Astrocyte (in vitro differentiated cells and primary cell): ENCODE data around the gene ACSF3. TPM values are rescaled to one million over a fixed set of nuclear protein-coding genes. Genes with fewer than 3 reads are reported as not detected.

Experiments used
- DNase-seq: peaks from one replicate; pipeline ENCODE4 v3.0.0-alpha.2; 2010; ENCODE audit warnings: low read depth
- FAIRE-seq: peaks from 2 replicates; lab custom pipeline; 2011; peaks lifted over from hg19 to GRCh38; lab: Jason Lieb, UNC
- H2AFZ ChIP-seq: 2 replicates; pipeline ENCODE4 v1.6.0; 2012; ENCODE audit warnings: low read depth, low read length, inconsistent platforms
- H3K27ac ChIP-seq: 2 replicates; pipeline ENCODE4 v1.5.1; 2011; ENCODE audit warnings: low read depth, low read length, inconsistent platforms
- H3K27me3 ChIP-seq: 2 replicates; pipeline ENCODE4 v1.6.0; 2011; ENCODE audit warnings: low read length, inconsistent platforms; ENCODE audit not compliant: insufficient read depth
- H3K36me3 ChIP-seq: 2 replicates; pipeline ENCODE4 v1.5.1; 2011; ENCODE audit warnings: low read length, inconsistent platforms; ENCODE audit not compliant: insufficient read depth
- H3K4me1 ChIP-seq: 2 replicates; pipeline ENCODE4 v1.5.1; 2011; ENCODE audit warnings: low read length, inconsistent platforms; ENCODE audit not compliant: insufficient read depth
- H3K4me2 ChIP-seq: 2 replicates; pipeline ENCODE4 v1.6.0; 2012; ENCODE audit warnings: low read length, inconsistent platforms
- H3K4me3 ChIP-seq: 2 replicates; pipeline ENCODE4 v1.5.1; 2011; ENCODE audit warnings: low read depth, mild to moderate bottlenecking, low read length, inconsistent platforms; ENCODE audit not compliant: insufficient read depth
- H3K79me2 ChIP-seq: 2 replicates; pipeline ENCODE4 v1.6.0; 2012; ENCODE audit warnings: mild to moderate bottlenecking, low read length, inconsistent platforms; ENCODE audit not compliant: insufficient read depth
- H3K9ac ChIP-seq: 2 replicates; pipeline ENCODE4 v1.6.0; 2012; ENCODE audit warnings: mild to moderate bottlenecking, low read length, inconsistent platforms
- H3K9me3 ChIP-seq: 2 replicates; pipeline ENCODE4 v1.5.1; 2012; ENCODE audit warnings: low read depth, mild to moderate bottlenecking, low read length, inconsistent platforms; ENCODE audit not compliant: insufficient read depth
- H4K20me1 ChIP-seq: 2 replicates; pipeline ENCODE4 v1.6.0; 2012; ENCODE audit warnings: low read length, inconsistent platforms; ENCODE audit not compliant: insufficient read depth
- H3K27ac Mint-ChIP-seq: one replicate; pipeline ENCODE4 v1.8.0; 2021; ENCODE audit warnings: mild to moderate bottlenecking, mixed read lengths; ENCODE audit not compliant: unreplicated experiment
- H3K27me3 Mint-ChIP-seq: one replicate; pipeline ENCODE4 v1.8.0; 2021; ENCODE audit warnings: low read depth, mixed read lengths; ENCODE audit not compliant: unreplicated experiment
- H3K36me3 Mint-ChIP-seq: one replicate; pipeline ENCODE4 v1.8.0; 2021; ENCODE audit warnings: low read depth, mixed read lengths; ENCODE audit not compliant: unreplicated experiment
- H3K4me1 Mint-ChIP-seq: one replicate; pipeline ENCODE4 v1.8.0; 2021; ENCODE audit warnings: low read depth, mixed read lengths; ENCODE audit not compliant: unreplicated experiment
- H3K4me3 Mint-ChIP-seq: one replicate; pipeline ENCODE4 v1.8.0; 2021; ENCODE audit warnings: mild to moderate bottlenecking, moderate library complexity, mixed read lengths; ENCODE audit not compliant: unreplicated experiment
- H3K9me3 Mint-ChIP-seq: one replicate; pipeline ENCODE4 v1.8.0; 2021; ENCODE audit warnings: mild to moderate bottlenecking, mixed read lengths; ENCODE audit not compliant: unreplicated experiment
- EZH2 ChIP-seq: IDR thresholded peaks from 2 replicates; pipeline ENCODE4 v1.6.1; 2012; ENCODE audit warnings: mild to moderate bottlenecking, low read length, inconsistent platforms; ENCODE audit not compliant: insufficient read depth
- total RNA-seq: library from RNA; stranded (reverse); gene quantifications from 2 replicates; pipeline ENCODE4 v1.2.1, GENCODE V29; 2021
- TF ChIP-seq, protein P1 (sequence below): IDR thresholded peaks from 2 replicates; pipeline ENCODE4 v1.5.1; 2011; ENCODE audit warnings: low read depth, mild to moderate bottlenecking, inconsistent platforms, low read length, moderate library complexity; ENCODE audit not compliant: insufficient read depth

Gene ACSF3
- total RNA-seq, 1 donor from 2014 or later, result 17.0 TPM

- no peak overlapping the region for H2AFZ ChIP-seq
- H3K27ac ChIP-seq, result no peak overlapping the region
- H3K36me3 Mint-ChIP-seq, result peaks cover 20% of the 10 kb centered on the region
- no peak overlapping the region for H3K4me3 Mint-ChIP-seq
- H3K27me3 Mint-ChIP-seq, result no peaks in the 10 kb centered on the region
- no peaks in the 10 kb centered on the region for H3K36me3 ChIP-seq
- no peaks in the 10 kb centered on the region for H3K9me3 Mint-ChIP-seq
- no peak for TF ChIP-seq EZH2
- TF ChIP-seq, protein P1, sequence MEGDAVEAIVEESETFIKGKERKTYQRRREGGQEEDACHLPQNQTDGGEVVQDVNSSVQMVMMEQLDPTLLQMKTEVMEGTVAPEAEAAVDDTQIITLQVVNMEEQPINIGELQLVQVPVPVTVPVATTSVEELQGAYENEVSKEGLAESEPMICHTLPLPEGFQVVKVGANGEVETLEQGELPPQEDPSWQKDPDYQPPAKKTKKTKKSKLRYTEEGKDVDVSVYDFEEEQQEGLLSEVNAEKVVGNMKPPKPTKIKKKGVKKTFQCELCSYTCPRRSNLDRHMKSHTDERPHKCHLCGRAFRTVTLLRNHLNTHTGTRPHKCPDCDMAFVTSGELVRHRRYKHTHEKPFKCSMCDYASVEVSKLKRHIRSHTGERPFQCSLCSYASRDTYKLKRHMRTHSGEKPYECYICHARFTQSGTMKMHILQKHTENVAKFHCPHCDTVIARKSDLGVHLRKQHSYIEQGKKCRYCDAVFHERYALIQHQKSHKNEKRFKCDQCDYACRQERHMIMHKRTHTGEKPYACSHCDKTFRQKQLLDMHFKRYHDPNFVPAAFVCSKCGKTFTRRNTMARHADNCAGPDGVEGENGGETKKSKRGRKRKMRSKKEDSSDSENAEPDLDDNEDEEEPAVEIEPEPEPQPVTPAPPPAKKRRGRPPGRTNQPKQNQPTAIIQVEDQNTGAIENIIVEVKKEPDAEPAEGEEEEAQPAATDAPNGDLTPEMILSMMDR, result no peak
- DNase-seq (no peak), FAIRE-seq (no peak)
- H3K9ac ChIP-seq, result no peak overlapping the region
- H3K4me1 ChIP-seq, result no peaks in the 10 kb centered on the region
- no peaks in the 10 kb centered on the region for H3K27me3 ChIP-seq
- H3K4me2 ChIP-seq, result no peak overlapping the region
- H3K27ac Mint-ChIP-seq, result peak overlapping the region; percentile 72
- H3K9me3 ChIP-seq, result no peaks in the 10 kb centered on the region
- H3K4me1 Mint-ChIP-seq, result no peaks in the 10 kb centered on the region
- peaks cover 3% of the 10 kb centered on the region for H4K20me1 ChIP-seq
- H3K79me2 ChIP-seq, result peaks cover 5% of the 10 kb centered on the region
- no peak overlapping the region for H3K4me3 ChIP-seq
Observed at GRCh38 chr16:89104930-89105571, 11.4 kb downstream of the ACSF3 start.

DNA sequence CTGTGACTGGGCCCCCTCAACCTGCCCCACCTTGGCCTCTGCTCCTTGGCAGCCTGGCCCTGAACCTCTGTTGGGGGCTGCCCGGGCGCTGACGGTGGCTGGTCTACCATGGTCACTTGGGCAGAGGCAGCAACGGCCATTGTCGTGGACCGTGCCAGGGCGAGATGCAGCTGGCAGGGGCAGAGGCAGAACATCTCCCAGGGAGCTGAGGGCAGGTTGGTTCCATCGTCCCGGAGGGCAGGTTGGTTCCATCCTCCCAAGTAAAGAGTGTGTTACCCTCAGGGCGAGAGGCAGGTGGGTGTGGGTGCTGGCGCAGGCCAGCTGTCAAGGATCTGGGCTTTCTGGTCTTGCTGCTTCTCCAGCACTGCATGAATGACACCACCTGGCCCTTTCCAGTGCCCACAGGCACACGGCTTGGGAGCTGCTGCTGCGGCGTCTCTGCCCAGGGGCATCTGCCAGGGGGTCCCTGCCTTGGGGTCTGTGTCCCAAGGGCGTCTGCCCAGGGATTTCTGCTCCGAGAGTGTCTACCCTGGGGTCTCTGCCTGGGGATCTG lies 12.0 kb downstream of the ACSF3 start:
- Histone ChIP-seq H3K4me3 (no peak overlapping the region), H3K79me2 (no peaks in the 10 kb centered on the region), H4K20me1 (peaks cover 3% of the 10 kb centered on the region), H2AFZ (no peak overlapping the region), H3K9ac (no peak overlapping the region), H3K36me3 (no peaks in the 10 kb centered on the region), H3K4me1 (no peaks in the 10 kb centered on the region), H3K9me3 (no peaks in the 10 kb centered on the region), H3K27me3 (no peaks in the 10 kb centered on the region), H3K4me2 (no peak overlapping the region), H3K27ac (no peak overlapping the region)
- TF ChIP-seq, protein P1, result no peak
- no peak for TF ChIP-seq EZH2
- Mint-ChIP-seq H3K27ac (no peak overlapping the region), H3K36me3 (peaks cover 18% of the 10 kb centered on the region), H3K9me3 (no peaks in the 10 kb centered on the region), H3K27me3 (no peaks in the 10 kb centered on the region), H3K4me1 (no peaks in the 10 kb centered on the region), H3K4me3 (no peak overlapping the region)
- FAIRE-seq (no peak), DNase-seq (no peak)

DNA sequence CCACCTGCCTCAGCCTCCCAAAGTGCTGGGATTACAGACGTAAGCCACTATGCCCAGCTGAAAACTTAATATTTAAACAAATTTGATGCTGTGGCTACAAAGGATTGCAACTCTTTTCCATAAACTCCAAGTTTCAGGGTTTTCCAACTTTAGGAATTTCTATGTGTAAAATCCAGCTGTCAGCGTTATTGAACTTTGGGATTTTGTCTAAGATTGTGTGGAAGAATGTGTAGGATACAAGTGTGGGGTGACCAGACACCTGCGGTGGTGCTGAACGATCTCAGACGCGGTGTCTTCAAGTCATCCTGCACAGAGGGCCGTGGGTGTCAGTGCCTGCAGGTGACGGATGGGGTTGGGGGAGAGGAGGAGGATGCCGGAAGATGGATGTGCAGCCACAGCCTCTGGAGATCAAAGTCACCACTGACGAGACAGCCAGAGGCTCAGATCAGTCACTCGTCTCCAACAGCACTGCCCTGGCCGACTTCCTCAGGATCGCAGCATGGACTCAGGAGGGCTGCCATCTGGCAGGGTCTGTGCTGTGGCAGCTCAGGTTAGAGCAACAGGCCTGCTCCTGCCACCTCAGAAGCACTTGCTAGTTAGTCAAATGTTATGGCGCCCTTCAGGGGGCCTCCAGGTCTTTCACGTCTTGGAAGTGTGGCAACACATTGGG lies 13.0 kb downstream of the ACSF3 start:
- H3K4me1 ChIP-seq, result no peaks in the 10 kb centered on the region
- Mint-ChIP-seq H3K36me3 (peaks cover 18% of the 10 kb centered on the region), H3K27ac (no peak overlapping the region), H3K27me3 (no peaks in the 10 kb centered on the region), H3K4me1 (no peaks in the 10 kb centered on the region), H3K9me3 (no peaks in the 10 kb centered on the region), H3K4me3 (no peak overlapping the region)
- DNase-seq (no peak), FAIRE-seq (no peak)
- no peak overlapping the region for H3K4me3 ChIP-seq
- H3K27ac ChIP-seq, result no peak overlapping the region
- TF ChIP-seq EZH2, result no peak
- TF ChIP-seq, protein P1, result no peak
- H3K27me3 ChIP-seq, result no peaks in the 10 kb centered on the region
- no peak overlapping the region for H3K9ac ChIP-seq
- peaks cover under 1% of the 10 kb centered on the region for H3K36me3 ChIP-seq
- H3K9me3 ChIP-seq, result no peaks in the 10 kb centered on the region
- H4K20me1 ChIP-seq, result peaks cover 3% of the 10 kb centered on the region
- H3K79me2 ChIP-seq, result no peaks in the 10 kb centered on the region
- no peak overlapping the region for H2AFZ ChIP-seq
- no peak overlapping the region for H3K4me2 ChIP-seq
